Mesenchymal stem cell (in vitro differentiated cells and primary cell): ENCODE data around the gene COL5A2.

Experiments
- DNase-seq: peaks from one replicate; pipeline ENCODE4 v3.0.0-alpha.2; 2013
- H2AFZ ChIP-seq: one replicate; pipeline ENCODE4 v1.6.1; 2013; ENCODE audit warnings: low read depth, mild to moderate bottlenecking, control low read depth, inconsistent platforms, low read length, moderate library complexity
- H2AK5ac ChIP-seq: 2 replicates; pipeline ENCODE4 v1.6.1; 2013; ENCODE audit warnings: low read length, moderate library complexity, mild to moderate bottlenecking, inconsistent platforms; ENCODE audit not compliant: severe bottlenecking
- H2BK120ac ChIP-seq: one replicate; pipeline ENCODE4 v1.6.1; 2013; ENCODE audit warnings: low read depth, mild to moderate bottlenecking, inconsistent platforms, low read length, moderate library complexity
- H2BK12ac ChIP-seq, 2 experiments: one replicate each; pipeline ENCODE4 v1.6.1; 2013; ENCODE audit warnings: inconsistent platforms in 2 of 2, low read length in 2 of 2, mild to moderate bottlenecking in 2 of 2, moderate library complexity in 2 of 2, control low read depth in 1 of 2
- H2BK15ac ChIP-seq: one replicate; pipeline ENCODE4 v1.6.1; 2013; ENCODE audit warnings: mild to moderate bottlenecking, low read depth, inconsistent platforms; ENCODE audit not compliant: poor library complexity, severe bottlenecking
- H2BK5ac ChIP-seq: 2 replicates; pipeline ENCODE4 v1.6.1; 2013; ENCODE audit warnings: low read depth, mild to moderate bottlenecking, low read length, control low read depth, inconsistent platforms; ENCODE audit not compliant: poor library complexity, severe bottlenecking
- H3K14ac ChIP-seq, 2 experiments: one replicate each; pipeline ENCODE4 v1.6.1; 2013; ENCODE audit warnings: inconsistent platforms in 2 of 2, low read length in 2 of 2, control low read depth in 1 of 2, mild to moderate bottlenecking in 1 of 2, moderate library complexity in 1 of 2
- H3K18ac ChIP-seq, 2 experiments: one replicate each; pipeline ENCODE4 v1.6.1; 2013; ENCODE audit warnings: inconsistent platforms in 2 of 2, low read length in 2 of 2, control low read depth in 1 of 2, low read depth in 1 of 2, mild to moderate bottlenecking in 1 of 2
- H3K23ac ChIP-seq, 2 experiments: one replicate each; pipeline ENCODE4 v1.6.1; 2013; ENCODE audit warnings: inconsistent platforms in 2 of 2, low read length in 2 of 2, mild to moderate bottlenecking in 2 of 2, moderate library complexity in 2 of 2, control low read depth in 1 of 2
- H3K27ac ChIP-seq: 2 replicates; pipeline ENCODE4 v1.5.1; 2013; ENCODE audit warnings: mild to moderate bottlenecking, moderate library complexity, low read length, control low read depth, inconsistent platforms; ENCODE audit not compliant: poor library complexity, severe bottlenecking
- H3K27me3 ChIP-seq, 2 experiments: 2 replicates each; pipeline versions ENCODE4 v1.6.1 to v1.7.0; 2013; ENCODE audit warnings: low read length in 2 of 2, mild to moderate bottlenecking in 2 of 2, moderate library complexity in 2 of 2, control low read depth in 1 of 2, inconsistent platforms in 1 of 2; ENCODE audit not compliant: control insufficient read depth in 1 of 2, insufficient read depth in 1 of 2
- H3K36me3 ChIP-seq, 2 experiments: 2 replicates each; pipeline versions ENCODE4 v1.6.1 to v1.7.0; 2013; ENCODE audit warnings: low read length in 2 of 2, control low read depth in 1 of 2, inconsistent platforms in 1 of 2, low read depth in 1 of 2, mild to moderate bottlenecking in 1 of 2; ENCODE audit not compliant: insufficient read depth in 2 of 2, control insufficient read depth in 1 of 2
- H3K4ac ChIP-seq, 2 experiments: one replicate each; pipeline ENCODE4 v1.6.1; 2013; ENCODE audit warnings: inconsistent platforms in 2 of 2, low read length in 2 of 2, mild to moderate bottlenecking in 2 of 2, moderate library complexity in 2 of 2, control low read depth in 1 of 2, low read depth in 1 of 2
- H3K4me1 ChIP-seq: 2 replicates; pipeline ENCODE4 v1.6.1; 2013; ENCODE audit warnings: low read depth, low read length, control low read depth; ENCODE audit not compliant: control insufficient read depth, insufficient read depth
- H3K4me2 ChIP-seq: 2 replicates; pipeline ENCODE4 v1.6.1; 2013; ENCODE audit warnings: low read length, mild to moderate bottlenecking, inconsistent platforms; ENCODE audit not compliant: poor library complexity, severe bottlenecking
- H3K4me3 ChIP-seq, 2 experiments: 2 replicates each; pipeline versions ENCODE4 v1.5.1 to v1.7.0; 2013; ENCODE audit warnings: low read length in 2 of 2, mild to moderate bottlenecking in 2 of 2, control low read depth in 1 of 2, low read depth in 1 of 2; ENCODE audit not compliant: insufficient read depth in 1 of 2
- H3K79me1 ChIP-seq: replicated peaks from 2 replicates; pipeline ENCODE4 v1.6.1; 2013; ENCODE audit warnings: mild to moderate bottlenecking, control low read depth, low read length, inconsistent platforms; ENCODE audit not compliant: poor library complexity, severe bottlenecking
- H3K9ac ChIP-seq: 2 replicates; pipeline ENCODE4 v1.7.0; 2013; ENCODE audit warnings: mild to moderate bottlenecking, low read length, moderate library complexity
- H3K9me3 ChIP-seq: 2 replicates; pipeline ENCODE4 v1.7.0; 2013; ENCODE audit warnings: mild to moderate bottlenecking, low read length; ENCODE audit not compliant: control insufficient read depth
- H4K8ac ChIP-seq: one replicate; pipeline ENCODE4 v1.6.1; 2013; ENCODE audit warnings: inconsistent platforms, mild to moderate bottlenecking, low read length, moderate library complexity
- H4K91ac ChIP-seq: one replicate; pipeline ENCODE4 v1.6.1; 2013; ENCODE audit warnings: mild to moderate bottlenecking, low read length, inconsistent platforms
- WGBS: methylation state at CpG from one replicate; pipeline ENCODE4 v1.1.7; 2013; ENCODE audit warnings: mixed read lengths; 5-methylcytosine and 5-hydroxymethylcytosine counted together

The COL5A2 gene

DNA sequence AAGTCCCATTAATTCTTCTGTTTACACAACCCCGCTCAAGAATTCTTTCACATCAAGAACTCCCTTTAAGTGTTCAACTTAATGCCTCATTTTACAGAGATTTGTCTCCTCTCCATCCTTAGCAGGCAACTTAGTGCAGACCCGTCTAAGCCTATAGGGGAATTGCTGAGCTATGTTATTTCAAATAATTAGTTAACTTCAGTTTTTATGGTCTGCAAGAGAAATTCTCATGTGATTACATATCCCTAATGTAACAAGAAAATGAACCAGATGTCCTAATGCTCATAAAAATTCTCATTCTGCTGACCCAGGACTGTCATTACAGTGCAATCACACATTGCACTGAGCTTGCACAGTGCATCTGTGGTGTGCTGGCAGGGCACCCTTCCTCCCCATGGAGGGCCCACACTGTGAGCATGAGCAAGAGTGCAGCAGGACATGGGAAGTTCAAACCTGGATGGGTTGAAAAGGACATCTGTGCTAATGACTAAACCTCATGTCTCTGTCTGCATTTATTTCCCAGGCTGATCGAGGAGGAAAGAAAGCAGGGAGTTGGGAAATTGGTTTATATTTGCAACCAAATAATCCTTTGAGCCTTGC is 97.1 kb downstream of the COL5A2 start:
- Histone ChIP-seq H3K9me3 (no peaks in the 10 kb centered on the region), H2BK5ac (no peak overlapping the region), H2AK5ac (no peak overlapping the region), H3K79me1 (peaks cover 2% of the 10 kb centered on the region), H4K8ac (no peak overlapping the region), H3K4ac (no peak overlapping the region), H2BK120ac (no peak overlapping the region), H3K36me3 (peaks cover 0 to 91% of the 10 kb centered on the region in 2 experiments), H3K27me3 (no peaks in the 10 kb centered on the region), H3K4me1 (peaks cover 2% of the 10 kb centered on the region), H3K14ac (no peak overlapping the region), H2AFZ (no peak overlapping the region), H3K4me3 (no peak overlapping the region), H4K91ac (no peak overlapping the region), H2BK12ac (no peak overlapping the region), H3K23ac (no peak overlapping the region), H3K9ac (no peak overlapping the region), H3K27ac (no peak overlapping the region), H3K18ac (no peak overlapping the region), H3K4me2 (no peak overlapping the region), H2BK15ac (no peak overlapping the region)
- DNase-seq, result peak; percentile 89
- WGBS, result 75% methylated on average over 1 of the region's 3 CpGs

DNA sequence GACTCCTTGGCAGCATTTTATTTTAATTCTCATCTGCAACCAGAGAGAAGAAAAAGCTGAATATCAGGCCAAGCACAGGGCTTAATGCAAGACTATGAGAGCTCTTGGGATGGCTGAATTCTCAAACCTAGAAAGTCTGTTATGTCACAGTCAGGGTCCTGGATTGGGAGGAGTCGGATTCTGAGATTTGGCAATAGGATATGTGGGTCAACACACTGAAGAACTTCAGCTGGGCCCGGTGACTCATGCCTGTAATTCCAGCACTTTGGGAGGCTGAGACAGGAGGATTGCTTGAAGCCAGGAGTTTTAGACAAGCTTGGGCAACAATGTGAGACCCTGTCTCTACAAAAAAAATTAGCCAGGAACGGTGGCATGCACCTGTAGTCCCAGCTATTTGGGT is 103.0 kb downstream of the COL5A2 start:
- Histone ChIP-seq H2BK5ac (no peak overlapping the region), H3K27ac (no peak overlapping the region), H3K18ac (no peak overlapping the region), H2AFZ (no peak overlapping the region), H3K4me1 (no peaks in the 10 kb centered on the region), H3K4ac (peak overlapping the region in 1 of 2 experiments; percentile 51), H2BK120ac (no peak overlapping the region), H3K4me3 (no peak overlapping the region), H3K4me2 (no peak overlapping the region), H2BK12ac (no peak overlapping the region), H3K14ac (no peak overlapping the region), H3K27me3 (no peaks in the 10 kb centered on the region), H3K9me3 (no peaks in the 10 kb centered on the region), H3K23ac (no peak overlapping the region), H2BK15ac (no peak overlapping the region), H2AK5ac (no peak overlapping the region), H3K9ac (no peak overlapping the region), H4K8ac (no peak overlapping the region), H3K36me3 (peaks cover 4 to 96% of the 10 kb centered on the region in 2 experiments), H4K91ac (no peak overlapping the region), H3K79me1 (peaks cover 9% of the 10 kb centered on the region)
- DNase-seq, result peak; percentile 74
- 61% methylated on average over 3 of the region's 3 CpGs for WGBS

DNA sequence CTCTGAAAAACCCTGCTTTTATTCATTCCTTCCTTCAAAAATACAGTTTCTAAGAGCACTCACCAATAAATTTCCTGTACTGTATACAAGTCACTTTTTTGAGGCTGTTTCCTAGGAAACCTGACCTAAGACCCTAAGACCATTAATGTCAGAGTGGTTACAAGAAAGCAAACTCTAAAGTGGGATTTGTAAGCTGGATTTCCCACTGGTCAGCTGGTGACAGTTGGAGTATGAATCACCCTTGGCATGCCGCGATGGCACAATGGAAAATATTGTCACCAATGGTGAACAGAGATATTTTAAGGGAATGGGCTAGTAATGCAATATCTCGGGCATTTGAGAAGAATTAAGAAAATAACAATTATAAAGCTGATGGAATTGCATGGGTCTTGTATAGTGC is 103.4 kb downstream of the COL5A2 start:
- Histone ChIP-seq H3K79me1 (peaks cover 9% of the 10 kb centered on the region), H4K8ac (no peak overlapping the region), H2AFZ (no peak overlapping the region), H3K4me2 (no peak overlapping the region), H3K14ac (no peak overlapping the region), H3K23ac (no peak overlapping the region), H3K9me3 (no peaks in the 10 kb centered on the region), H3K9ac (no peak overlapping the region), H3K27ac (no peak overlapping the region), H3K4ac (no peak overlapping the region), H2BK120ac (no peak overlapping the region), H3K4me3 (no peak overlapping the region), H3K4me1 (no peaks in the 10 kb centered on the region), H2BK15ac (no peak overlapping the region), H3K27me3 (no peaks in the 10 kb centered on the region), H3K36me3 (peaks cover 4 to 96% of the 10 kb centered on the region in 2 experiments), H3K18ac (no peak overlapping the region), H4K91ac (no peak overlapping the region), H2BK5ac (no peak overlapping the region), H2AK5ac (no peak overlapping the region), H2BK12ac (no peak overlapping the region)
- DNase-seq, result peak; percentile 75
- 90% methylated on average over 3 of the region's 3 CpGs for WGBS

DNA sequence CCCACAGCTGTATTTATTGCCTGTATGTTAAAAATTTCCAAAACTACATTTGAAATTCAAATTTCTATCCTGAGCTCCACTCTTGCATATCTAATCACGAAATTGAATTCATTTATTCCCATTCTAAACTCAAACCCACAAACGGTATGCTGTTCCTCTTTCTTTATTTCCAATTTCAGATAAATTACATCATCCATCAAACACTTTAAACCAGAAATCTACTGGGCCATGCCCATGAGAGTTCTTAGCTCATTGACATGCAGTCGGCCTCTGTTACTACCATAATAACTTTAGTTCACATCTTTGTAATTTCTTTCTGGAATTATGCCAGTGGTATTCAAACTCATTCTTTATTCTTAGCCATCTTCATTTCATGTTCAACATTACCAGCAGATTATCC is 105.1 kb downstream of the COL5A2 start:
- H2BK12ac ChIP-seq, result no peak overlapping the region
- no peaks in the 10 kb centered on the region for H3K9me3 ChIP-seq
- no peak overlapping the region for H3K18ac ChIP-seq
- no peak overlapping the region for H3K27ac ChIP-seq
- H3K4ac ChIP-seq, result no peak overlapping the region
- no peak overlapping the region for H3K4me3 ChIP-seq
- no peak overlapping the region for H3K4me2 ChIP-seq
- H4K91ac ChIP-seq, result no peak overlapping the region
- H3K9ac ChIP-seq, result no peak overlapping the region
- H3K36me3 ChIP-seq, result peaks cover 4 to 96% of the 10 kb centered on the region in 2 experiments
- H3K23ac ChIP-seq, result no peak overlapping the region
- no peaks in the 10 kb centered on the region for H3K4me1 ChIP-seq
- WGBS, result 94% methylated on average over 3 of the region's 3 CpGs
- DNase-seq, result no peak
- H2BK15ac ChIP-seq, result no peak overlapping the region
- no peaks in the 10 kb centered on the region for H3K27me3 ChIP-seq
- peaks cover 12% of the 10 kb centered on the region for H3K79me1 ChIP-seq
- H2AFZ ChIP-seq, result no peak overlapping the region
- H4K8ac ChIP-seq, result no peak overlapping the region
- H2BK5ac ChIP-seq, result no peak overlapping the region
- no peak overlapping the region for H3K14ac ChIP-seq
- no peak overlapping the region for H2AK5ac ChIP-seq
- H2BK120ac ChIP-seq, result no peak overlapping the region
